ENCODE results near the gene RPP14.

RPP14 gene

DNA sequence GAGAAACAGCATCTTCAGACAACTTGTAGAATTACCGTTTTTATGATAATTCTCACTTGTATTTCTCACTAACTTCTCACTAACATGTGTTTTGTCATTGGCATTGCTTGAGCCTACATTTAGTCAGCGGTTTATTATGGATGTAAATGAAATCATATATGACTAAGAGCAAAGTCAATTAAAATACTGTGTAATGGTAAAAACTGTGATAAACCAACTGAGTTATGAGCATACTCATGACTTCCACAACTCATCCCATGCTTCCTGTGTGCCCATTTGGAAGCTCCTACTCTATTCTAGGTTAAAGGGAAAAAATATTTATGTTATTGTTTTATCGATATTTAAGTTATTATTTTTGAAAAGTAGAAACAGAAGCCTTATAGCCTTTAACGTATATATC is 39.4 kb downstream of the RPP14 start:
- in situ Hi-C loops (cut with MboI; ENCODE audit: low pct_unique_long_range_greater_than_20kb, low sequenced_read_pairs), result no loop called here
- DNase-seq, result no peak

DNA sequence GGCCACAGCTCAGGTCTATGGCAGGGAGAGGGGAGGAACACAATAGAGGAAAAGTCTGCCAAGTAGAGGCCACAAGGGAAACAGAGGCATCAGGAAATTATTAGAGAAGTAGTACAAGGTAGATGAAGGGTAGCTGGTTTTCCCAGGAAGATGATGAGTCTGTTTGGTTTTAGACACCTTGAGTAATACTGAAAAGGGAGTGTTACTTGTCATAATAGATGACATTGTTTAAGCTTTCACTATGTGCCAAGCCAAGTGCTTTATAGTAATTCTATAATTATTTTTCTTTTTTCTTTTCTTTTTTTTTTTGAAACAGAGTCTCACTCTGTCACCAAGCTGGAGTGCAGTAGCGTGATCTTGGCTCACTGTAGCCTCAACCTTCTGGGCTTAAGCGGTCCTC is 40.3 kb downstream of the RPP14 start:
- DNase-seq, result no peak

DNA sequence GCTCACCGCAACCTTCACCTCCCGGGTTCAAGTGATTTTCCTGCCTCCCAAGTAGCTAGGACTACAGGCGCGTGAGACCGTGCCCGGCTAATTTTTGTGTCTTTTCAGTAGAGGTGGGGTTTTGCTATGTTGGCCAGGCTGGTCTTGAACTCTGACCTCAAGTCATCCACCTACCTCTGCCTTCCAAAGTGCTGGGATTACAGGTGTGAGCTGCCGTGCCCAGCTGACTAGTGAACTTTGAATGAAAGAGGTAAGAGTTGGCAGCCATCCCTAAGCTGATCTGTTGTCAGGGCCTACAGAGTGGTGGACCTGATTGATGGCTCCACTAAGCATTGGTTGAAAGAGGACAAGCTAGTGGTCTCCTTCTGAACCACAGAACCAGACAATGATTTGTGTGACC is 41.9 kb downstream of the RPP14 start:
- in situ Hi-C loops (cut with MboI; ENCODE audit: low pct_unique_long_range_greater_than_20kb, low sequenced_read_pairs), result no loop called here
- DNase-seq, result no peak

More for the DNA sequence above, 40.3 kb downstream of the RPP14 start:
- in situ Hi-C loops (cut with MboI; ENCODE audit: low pct_unique_long_range_greater_than_20kb, low sequenced_read_pairs), result no loop called here

DNA sequence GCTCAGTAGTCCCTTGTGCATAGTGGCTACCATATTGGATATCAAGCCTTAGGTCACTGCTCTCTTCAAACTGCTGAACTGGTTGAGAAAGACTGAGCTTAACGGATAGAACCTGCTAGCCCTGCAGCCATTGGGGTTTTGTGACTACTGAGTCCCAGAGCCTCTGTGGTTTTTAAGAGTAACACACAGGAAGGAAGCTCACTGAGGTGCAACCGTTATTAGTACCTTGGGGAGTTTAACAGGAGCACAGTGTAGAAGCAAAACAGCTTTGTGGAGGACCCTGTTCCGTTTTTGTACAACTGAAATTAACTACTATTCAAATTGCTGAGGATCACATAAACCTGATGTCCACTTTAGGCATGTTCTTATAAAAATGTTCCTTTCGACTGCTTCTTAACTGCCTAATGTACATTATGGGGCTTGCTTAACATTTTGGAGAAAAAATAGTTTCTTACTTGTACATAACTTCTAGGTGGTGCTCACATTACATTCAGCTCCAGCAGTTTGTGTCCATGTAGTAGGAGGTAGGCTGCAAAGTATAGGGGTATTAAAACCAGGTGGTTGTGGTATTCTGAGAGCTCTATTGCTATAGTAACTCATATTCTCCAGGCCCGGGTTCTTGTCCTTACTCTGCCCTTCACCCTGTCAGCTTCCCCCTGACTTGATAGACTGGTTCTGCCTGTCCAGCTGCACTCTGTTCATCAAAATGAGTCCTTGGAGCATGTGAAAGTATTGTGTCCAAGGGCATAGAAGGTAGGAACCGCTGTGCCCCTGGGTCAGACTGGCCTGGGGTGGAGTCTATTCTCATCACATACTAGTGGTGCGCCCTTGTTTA is 44.0 kb downstream of the RPP14 start:
- peak; percentile 86 for DNase-seq
- in situ Hi-C loops (cut with MboI; ENCODE audit: low pct_unique_long_range_greater_than_20kb, low sequenced_read_pairs), result no loop called here

DNA sequence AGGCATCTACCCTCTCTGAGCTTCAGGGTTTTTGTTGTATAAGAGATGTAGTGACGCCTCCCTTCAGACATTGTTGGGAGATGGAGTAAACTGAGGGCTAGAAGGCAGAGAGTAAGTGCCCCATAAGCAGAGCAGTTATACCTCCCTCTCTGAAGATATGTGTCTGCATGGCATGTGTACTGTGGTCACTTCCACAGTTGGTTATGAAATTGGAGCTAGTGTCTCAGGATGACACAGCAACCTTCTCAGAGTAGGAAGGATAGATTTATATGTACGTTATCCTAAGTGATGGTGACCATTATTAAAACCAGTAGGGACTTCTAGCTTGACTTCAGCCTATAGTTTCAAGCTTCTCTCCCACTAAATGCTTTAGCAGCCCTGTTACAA is 44.6 kb downstream of the RPP14 start:
- in situ Hi-C loops (cut with MboI; ENCODE audit: low pct_unique_long_range_greater_than_20kb, low sequenced_read_pairs), result no loop called here

DNA sequence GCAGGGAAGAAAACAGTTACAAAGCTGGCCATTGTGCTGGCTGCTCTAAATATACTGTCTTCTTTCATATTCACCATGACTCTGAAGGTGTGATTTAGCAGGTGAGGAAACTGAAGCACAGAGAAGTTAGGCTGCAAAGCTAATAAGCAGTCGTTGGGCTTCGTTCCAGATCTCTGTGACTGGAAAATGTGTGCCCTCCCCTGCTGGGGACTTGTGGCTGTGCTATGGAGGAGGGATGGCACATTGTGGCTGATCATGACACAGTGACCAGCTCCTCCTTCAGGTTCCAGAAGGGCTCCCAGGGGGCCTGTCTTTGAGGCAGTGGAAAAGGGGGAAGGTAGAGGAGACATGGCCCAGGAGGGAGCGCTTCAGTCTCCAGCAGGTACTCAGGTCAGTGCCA is 45.9 kb downstream of the RPP14 start:
- peak; percentile 87 for DNase-seq
- in situ Hi-C loops (cut with MboI; ENCODE audit: low pct_unique_long_range_greater_than_20kb, low sequenced_read_pairs), result no loop called here

More for the DNA sequence above, 44.6 kb downstream of the RPP14 start:
- peak; percentile 61 for DNase-seq

DNA sequence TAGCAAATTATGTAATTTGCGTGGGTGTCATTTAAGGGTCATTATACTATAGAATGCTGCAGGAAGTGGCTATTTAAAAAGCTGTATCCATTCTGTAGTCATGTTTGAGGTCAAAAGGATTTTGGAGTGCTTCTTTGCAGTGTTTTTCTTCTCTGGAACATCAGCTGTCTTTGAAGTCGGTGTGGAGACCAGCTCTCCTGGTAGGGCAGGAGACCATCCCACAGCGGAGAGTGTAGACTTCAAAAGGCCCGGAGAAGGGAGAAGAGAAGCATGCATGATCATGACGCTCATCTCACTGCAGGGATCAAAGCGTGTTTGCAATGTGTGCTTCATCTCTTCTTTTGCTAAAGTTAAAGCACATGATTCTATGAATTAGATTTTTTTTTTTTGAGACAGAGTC is 46.6 kb downstream of the RPP14 start:
- DNase-seq, result no peak
- in situ Hi-C loops (cut with MboI; ENCODE audit: low pct_unique_long_range_greater_than_20kb, low sequenced_read_pairs), result no loop called here

DNA sequence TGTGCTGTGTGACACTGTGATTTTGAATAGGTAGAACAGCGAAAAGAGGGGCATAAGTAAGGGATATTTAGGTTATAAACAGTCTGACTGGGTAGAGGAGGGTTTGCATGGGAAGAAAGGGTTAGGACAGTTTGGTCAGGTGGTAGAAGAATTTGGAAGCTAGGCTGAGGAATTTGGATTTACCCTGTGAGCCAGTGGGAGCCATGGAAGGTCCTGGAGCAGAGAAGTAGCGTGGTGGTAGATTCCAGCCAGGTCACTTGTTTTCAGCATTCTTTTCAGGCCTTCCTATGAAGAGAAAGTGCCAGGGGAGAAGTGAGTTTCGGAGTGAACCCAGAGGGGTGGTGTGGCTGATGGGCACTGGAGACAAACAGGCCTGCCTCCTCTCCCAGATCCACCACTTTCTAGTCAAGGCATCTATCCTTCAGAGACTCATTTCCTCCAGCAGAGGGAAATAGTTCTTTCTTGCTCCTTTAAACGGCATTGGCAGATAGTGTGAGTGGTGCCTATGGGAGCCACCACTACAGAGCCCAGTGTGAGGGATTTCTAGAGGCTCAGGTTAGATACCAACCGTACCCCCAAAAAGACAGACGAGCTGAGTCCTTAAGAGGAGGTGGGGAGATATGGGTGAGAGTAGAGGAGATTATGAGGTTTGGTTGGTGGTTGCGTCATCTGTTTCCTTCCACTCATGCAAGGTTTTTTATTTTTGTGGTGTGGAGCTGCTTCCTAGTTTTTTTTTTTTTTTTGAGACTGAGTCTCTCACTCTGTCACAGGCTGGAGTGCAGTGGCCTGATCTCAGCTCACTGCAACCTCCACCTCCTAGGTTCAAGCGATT is 47.9 kb downstream of the RPP14 start:
- peak; percentile 91 for DNase-seq
- in situ Hi-C loops (cut with MboI; ENCODE audit: low pct_unique_long_range_greater_than_20kb, low sequenced_read_pairs), result no loop called here

DNA sequence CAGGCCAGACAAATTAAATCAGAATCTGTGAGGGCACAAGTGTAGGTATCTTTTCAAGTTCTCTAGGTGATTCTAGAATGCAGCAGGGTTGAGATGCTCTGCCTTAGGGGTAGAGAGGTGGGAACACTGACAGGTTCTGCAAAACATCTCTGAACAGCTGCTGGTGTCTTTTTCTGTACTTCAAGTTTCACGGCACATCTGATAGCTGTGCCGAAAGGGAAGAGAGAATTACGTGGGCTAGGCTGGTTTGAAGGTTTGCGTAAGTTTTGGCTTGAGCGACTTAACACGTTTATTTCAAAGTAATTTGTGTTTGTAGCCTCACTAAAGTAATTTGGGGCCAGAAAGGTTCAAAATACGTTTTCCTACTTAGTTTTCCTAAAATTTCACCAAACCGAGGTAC is 49.1 kb downstream of the RPP14 start:
- peak; percentile 32 for DNase-seq
- in situ Hi-C loops (cut with MboI; ENCODE audit: low pct_unique_long_range_greater_than_20kb, low sequenced_read_pairs), result no loop called here

DNA sequence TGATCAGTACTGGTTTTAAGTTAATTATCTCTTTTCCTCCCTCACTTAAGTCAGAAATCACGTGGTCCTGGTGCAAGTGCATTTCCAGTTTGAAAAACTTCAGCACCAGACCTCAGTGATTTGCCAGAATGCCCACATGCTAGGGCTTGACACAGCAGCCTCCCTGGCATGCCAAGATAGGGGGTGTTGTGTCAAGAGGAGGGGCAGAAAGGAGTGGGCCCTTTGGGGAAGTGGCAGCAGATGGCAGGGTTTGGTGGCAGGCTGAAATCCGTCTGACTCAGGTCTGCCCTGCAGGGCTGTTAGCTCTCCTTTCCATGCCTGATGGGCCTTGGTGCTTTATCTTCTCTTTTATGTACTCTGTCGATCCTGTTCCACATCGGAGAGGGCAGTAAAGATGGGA is 50.0 kb downstream of the RPP14 start:
- peak; percentile 69 for DNase-seq

DNA sequence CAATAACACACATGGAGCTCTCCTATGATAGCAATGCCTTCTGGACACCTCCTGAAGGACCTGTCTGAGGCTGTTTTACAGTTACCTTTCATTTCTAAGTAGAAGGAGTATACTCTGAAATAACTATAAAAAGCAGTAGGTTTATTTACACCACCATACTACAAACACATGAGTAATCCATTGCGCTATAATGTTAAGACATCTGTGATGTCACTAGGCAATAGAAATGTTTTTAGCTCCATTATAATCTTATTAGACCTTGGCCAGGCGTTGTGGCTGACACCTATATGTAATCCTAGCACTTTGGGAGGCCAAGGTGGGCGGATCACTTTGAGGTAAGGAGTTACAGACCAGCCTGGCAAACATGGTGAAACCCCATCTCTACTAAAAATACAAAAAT is 51.4 kb downstream of the RPP14 start:
- in situ Hi-C loops (cut with MboI; ENCODE audit: low pct_unique_long_range_greater_than_20kb, low sequenced_read_pairs), result no loop called here
- DNase-seq, result no peak

More for the DNA sequence above, 50.0 kb downstream of the RPP14 start:
- in situ Hi-C loops (cut with MboI; ENCODE audit: low pct_unique_long_range_greater_than_20kb, low sequenced_read_pairs), result no loop called here

DNA sequence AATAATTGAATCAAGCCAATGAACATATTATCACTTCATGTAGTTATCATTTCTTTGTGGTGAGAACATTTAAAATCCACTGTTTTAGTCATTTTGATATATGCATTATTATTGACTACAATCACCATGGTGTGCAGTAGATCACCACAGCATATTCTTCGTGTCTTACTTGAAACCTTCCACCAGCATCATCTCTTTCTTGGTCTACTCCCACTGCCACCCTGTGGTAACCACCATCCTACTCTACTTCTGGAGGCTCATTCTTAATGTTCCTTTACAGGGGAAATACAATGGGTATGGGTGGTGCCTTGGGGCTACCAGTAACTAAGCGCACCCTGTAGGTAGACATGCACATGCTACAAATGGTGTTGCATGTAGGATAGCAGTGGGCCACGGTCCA is 52.0 kb downstream of the RPP14 start:
- in situ Hi-C loops (cut with MboI; ENCODE audit: low pct_unique_long_range_greater_than_20kb, low sequenced_read_pairs), result no loop called here
- DNase-seq, result no peak

DNA sequence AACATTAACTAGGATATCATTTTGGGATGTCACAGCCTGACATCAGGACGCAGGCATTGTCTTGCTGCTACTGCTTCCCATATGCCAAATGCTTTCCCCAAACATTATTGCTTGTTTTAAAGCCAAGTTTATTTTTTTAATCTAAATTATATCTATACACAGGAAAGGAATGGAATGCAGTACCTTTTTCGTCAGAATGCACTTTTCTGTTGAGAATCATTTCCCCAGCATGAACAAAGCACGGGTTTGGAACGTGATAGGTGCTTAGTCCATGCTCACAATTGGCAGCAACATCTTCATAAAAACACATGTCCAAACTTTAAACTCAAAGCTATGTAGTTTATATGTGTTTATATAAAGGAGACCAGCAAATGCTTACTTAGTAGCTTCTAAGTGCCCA is 52.8 kb downstream of the RPP14 start:
- no peak for DNase-seq
- in situ Hi-C loops (cut with MboI; ENCODE audit: low pct_unique_long_range_greater_than_20kb, low sequenced_read_pairs), result no loop called here

DNA sequence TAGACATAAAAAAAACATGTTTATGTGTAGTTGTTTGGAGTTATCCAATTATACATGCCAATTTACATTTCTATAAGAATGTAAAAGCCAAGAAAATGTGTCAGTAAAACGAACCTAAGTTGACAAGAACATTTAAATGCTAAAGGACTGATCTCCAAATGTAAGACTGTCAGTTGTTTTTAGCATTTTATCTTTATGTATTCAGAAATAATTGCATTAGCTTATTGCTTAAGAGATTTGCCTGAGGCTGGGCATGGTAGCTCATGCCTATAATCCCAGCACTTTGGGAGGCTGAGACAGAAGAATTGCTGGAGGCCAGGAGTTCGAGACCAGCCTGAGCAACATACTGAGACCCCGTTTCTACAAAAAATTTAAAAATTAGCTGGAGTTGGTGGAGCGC is 53.6 kb downstream of the RPP14 start:
- DNase-seq, result no peak
- in situ Hi-C loops (cut with MboI; ENCODE audit: low pct_unique_long_range_greater_than_20kb, low sequenced_read_pairs), result no loop called here

DNA sequence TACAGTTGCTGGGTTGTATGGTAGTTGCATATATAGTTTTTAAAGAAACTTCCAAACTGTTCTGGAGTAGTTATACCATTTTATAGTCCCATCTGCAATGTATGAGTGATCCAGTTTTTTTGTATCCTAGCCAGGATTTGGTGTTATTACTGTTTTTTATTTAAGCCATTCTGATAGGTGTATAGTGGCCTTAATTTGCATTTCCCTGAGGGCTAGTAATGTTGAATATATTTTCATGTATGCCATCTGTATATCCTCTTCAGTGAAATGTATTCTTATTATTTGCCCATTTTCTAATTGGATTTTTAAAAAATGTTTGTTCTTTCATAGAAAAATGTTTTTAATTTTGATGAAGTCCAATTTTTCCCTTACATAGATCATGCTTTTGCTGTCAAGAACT is 55.8 kb downstream of the RPP14 start:
- in situ Hi-C loops (cut with MboI; ENCODE audit: low pct_unique_long_range_greater_than_20kb, low sequenced_read_pairs), result no loop called here
- DNase-seq, result no peak

DNA sequence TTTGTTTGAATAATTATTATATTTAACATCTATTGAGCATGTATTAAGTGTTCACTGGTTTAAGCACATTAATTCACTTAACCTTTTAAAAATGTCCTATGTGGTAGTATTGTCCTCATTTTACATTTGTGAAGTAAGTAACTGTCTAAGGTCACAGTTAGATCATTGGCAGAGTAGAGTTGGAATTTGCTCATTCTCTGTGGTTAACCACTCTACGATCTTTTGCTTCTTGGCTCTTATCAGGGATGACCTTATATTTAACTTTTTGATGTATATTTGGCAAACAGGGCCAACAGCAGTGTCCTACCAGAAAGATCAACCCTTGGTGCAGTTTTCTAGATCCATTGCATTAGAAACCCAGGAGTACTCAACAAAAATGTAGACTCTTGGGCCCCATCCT is 60.7 kb downstream of the RPP14 start:
- DNase-seq, result no peak
- in situ Hi-C loops (cut with MboI; ENCODE audit: low pct_unique_long_range_greater_than_20kb, low sequenced_read_pairs), result no loop called here

DNA sequence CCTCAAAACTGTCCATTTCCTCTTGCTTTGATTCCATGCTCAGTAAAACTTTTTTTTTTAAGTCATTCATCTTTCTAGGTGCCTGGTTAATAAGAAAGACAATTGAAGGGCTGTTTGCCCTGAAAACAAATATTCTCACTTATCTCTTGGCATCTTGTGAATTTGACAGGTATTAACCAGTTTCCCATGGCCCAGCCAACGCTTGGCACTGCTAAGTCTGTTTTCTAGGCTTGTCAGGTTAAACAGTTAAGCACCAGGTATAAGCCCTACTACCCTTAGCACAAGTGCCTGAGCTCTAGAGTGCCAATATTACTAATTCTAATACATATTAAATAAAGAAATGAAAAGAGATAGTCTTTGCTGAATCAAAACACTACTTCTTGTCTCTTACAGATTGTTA is 63.0 kb downstream of the RPP14 start:
- in situ Hi-C loops (cut with MboI; ENCODE audit: low pct_unique_long_range_greater_than_20kb, low sequenced_read_pairs), result no loop called here
- no peak for DNase-seq

All from KBM-7 (cell line).